Measurements from ENCODE around the gene PLEKHG2.

GRCh38 chr19:39372941-39373340 lies 39.5 kb upstream of the PLEKHG2 start:
- TF ChIP-seq, protein P1, sequence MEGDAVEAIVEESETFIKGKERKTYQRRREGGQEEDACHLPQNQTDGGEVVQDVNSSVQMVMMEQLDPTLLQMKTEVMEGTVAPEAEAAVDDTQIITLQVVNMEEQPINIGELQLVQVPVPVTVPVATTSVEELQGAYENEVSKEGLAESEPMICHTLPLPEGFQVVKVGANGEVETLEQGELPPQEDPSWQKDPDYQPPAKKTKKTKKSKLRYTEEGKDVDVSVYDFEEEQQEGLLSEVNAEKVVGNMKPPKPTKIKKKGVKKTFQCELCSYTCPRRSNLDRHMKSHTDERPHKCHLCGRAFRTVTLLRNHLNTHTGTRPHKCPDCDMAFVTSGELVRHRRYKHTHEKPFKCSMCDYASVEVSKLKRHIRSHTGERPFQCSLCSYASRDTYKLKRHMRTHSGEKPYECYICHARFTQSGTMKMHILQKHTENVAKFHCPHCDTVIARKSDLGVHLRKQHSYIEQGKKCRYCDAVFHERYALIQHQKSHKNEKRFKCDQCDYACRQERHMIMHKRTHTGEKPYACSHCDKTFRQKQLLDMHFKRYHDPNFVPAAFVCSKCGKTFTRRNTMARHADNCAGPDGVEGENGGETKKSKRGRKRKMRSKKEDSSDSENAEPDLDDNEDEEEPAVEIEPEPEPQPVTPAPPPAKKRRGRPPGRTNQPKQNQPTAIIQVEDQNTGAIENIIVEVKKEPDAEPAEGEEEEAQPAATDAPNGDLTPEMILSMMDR (conservative IDR thresholded peaks at IDR 0.05), result no peak
- no peak for TF ChIP-seq ZFX (IDR thresholded peaks at IDR 0.05)

Data from C4-2B (cell line).